ENCODE measurements around the gene PPEF2. TPM values are rescaled to one million over a fixed set of nuclear protein-coding genes. Genes with fewer than 3 reads are reported as not detected.
"Not testable (repeated sequence)": the region's sequence is repeated elsewhere in the genome, so short reads cannot be mapped to it uniquely, and the experiment has no call there.

The PPEF2 gene
- polyA plus RNA-seq, 1 experiment: not detected

- DNase-seq (ENCODE audit: low read depth): no peak
- Histone ChIP-seq H3K36me3 (ENCODE audit: control insufficient read depth, insufficient read depth, low read length) (no peaks in the 10 kb centered on the region), H3K27me3 (ENCODE audit: control insufficient read depth, insufficient read depth, low read length) (no peaks in the 10 kb centered on the region), H3K4me3 (ENCODE audit: low read depth, low read length) (peak overlapping the region; percentile 55)
- CTCF ChIA-PET: interaction anchor here (0.6 to 2.0 kb wide), 7 partner anchors 13 to 127 kb away, joined by 3 to 8 read pairs (median 3); partner anchors contain the start of gene SDAD1
- POLR2A ChIA-PET: interaction anchor here (0.6 kb wide), 1 partner anchor 34 kb away, joined by 12 read pairs; no protein-coding TSS in a partner anchor
- TF ChIP-seq, protein P1, sequence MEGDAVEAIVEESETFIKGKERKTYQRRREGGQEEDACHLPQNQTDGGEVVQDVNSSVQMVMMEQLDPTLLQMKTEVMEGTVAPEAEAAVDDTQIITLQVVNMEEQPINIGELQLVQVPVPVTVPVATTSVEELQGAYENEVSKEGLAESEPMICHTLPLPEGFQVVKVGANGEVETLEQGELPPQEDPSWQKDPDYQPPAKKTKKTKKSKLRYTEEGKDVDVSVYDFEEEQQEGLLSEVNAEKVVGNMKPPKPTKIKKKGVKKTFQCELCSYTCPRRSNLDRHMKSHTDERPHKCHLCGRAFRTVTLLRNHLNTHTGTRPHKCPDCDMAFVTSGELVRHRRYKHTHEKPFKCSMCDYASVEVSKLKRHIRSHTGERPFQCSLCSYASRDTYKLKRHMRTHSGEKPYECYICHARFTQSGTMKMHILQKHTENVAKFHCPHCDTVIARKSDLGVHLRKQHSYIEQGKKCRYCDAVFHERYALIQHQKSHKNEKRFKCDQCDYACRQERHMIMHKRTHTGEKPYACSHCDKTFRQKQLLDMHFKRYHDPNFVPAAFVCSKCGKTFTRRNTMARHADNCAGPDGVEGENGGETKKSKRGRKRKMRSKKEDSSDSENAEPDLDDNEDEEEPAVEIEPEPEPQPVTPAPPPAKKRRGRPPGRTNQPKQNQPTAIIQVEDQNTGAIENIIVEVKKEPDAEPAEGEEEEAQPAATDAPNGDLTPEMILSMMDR (IDR thresholded peaks at IDR 0.05; ENCODE audit: insufficient read depth, low read depth, low read length): no peak
Observed at GRCh38 chr4:75939890-75940691, 37.8 kb upstream of the PPEF2 start.

- Histone ChIP-seq H3K36me3 (ENCODE audit: control insufficient read depth, insufficient read depth, low read length) (no peaks in the 10 kb centered on the region), H3K27me3 (ENCODE audit: control insufficient read depth, insufficient read depth, low read length) (no peaks in the 10 kb centered on the region), H3K4me3 (ENCODE audit: low read depth, low read length) (no peak overlapping the region)
- CTCF ChIA-PET: no interaction called here
- DNase-seq (ENCODE audit: low read depth): no peak
- POLR2A ChIA-PET: no interaction called here
- TF ChIP-seq, protein P1 (IDR thresholded peaks at IDR 0.05; ENCODE audit: insufficient read depth, low read depth, low read length): no peak
Observed at GRCh38 chr4:75935628-75936027, 33.4 kb upstream of the PPEF2 start.

- ChIA-PET CTCF (interaction anchor here (0.9 to 2.3 kb wide), 3 partner anchors 12 to 51 kb away, joined by 3 to 9 read pairs (median 3); no protein-coding TSS in a partner anchor), POLR2A (no interaction called here)
- no peak for DNase-seq (ENCODE audit: low read depth)
- H3K4me3 ChIP-seq (ENCODE audit: low read depth, low read length): no peak overlapping the region
- H3K36me3 ChIP-seq (ENCODE audit: control insufficient read depth, insufficient read depth, low read length): no peaks in the 10 kb centered on the region
- H3K27me3 ChIP-seq (ENCODE audit: control insufficient read depth, insufficient read depth, low read length): no peaks in the 10 kb centered on the region
- TF ChIP-seq, protein P1 (IDR thresholded peaks at IDR 0.05; ENCODE audit: insufficient read depth, low read depth, low read length): no peak
Observed at GRCh38 chr4:75930152-75930551, 27.9 kb upstream of the PPEF2 start.

DNA sequence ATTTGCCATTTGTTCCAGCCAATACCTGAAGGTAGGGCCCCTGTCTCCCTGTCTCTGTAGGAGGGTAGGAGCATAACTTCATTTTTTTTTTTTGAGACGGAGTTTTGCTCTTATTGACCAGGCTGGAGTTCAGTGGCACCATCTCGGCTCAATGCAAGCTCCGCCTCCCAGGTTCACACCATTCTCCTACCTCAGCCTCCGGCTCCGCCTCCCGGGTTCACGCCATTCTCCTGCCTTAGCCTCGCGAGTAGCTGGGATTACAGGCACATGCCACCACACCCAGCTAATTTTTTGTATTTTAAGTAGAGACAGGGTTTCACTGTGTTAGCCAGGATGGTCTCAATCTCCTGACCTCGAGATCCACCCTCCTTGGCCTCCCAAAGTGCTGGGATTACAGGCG is 22.7 kb upstream of the PPEF2 start:
- H3K27me3 ChIP-seq (ENCODE audit: control insufficient read depth, insufficient read depth, low read length); DNase-seq (ENCODE audit: low read depth); H3K4me3 ChIP-seq (ENCODE audit: low read depth, low read length); H3K36me3 ChIP-seq (ENCODE audit: control insufficient read depth, insufficient read depth, low read length); POLR2A ChIA-PET: not testable (repeated sequence)
- CTCF ChIA-PET: interaction anchor here (0.6 to 2.1 kb wide), 5 partner anchors 9 to 29 kb away, joined by 3 to 6 read pairs (median 4); partner anchors contain the start of gene NAAA

DNA sequence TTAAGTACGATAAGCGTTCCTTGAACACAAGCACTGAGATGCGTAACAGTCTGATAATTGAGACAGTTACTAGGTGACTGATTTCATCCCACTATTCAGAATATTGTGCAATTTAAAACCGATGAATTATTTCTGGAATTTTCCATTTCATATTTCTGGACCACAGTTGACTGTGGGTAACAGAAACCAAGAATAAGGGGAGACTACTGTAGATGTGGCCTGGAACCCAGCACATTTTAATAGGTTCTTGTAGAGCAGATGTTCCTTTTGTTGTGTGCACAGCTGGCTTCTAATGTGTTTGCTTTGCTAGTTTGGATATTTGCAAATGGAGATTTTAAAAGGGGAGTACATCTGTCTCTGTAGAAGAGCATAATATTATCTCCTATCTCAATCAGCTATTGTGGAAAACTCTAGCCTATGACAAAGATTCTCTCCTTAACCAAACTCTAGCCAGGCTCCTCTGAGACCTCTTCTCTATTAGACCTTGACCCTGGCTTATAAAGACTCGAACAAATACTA is 22.1 kb upstream of the PPEF2 start:
- ChIA-PET POLR2A (no interaction called here), CTCF (interaction anchor here (1.1 to 2.1 kb wide), 2 partner anchors 9 to 16 kb away, joined by 4 to 6 read pairs; partner anchors contain the start of gene NAAA)
- no peak for DNase-seq (ENCODE audit: low read depth)
- TF ChIP-seq, protein P1 (IDR thresholded peaks at IDR 0.05; ENCODE audit: insufficient read depth, low read depth, low read length): no peak
- Histone ChIP-seq H3K27me3 (ENCODE audit: control insufficient read depth, insufficient read depth, low read length) (no peaks in the 10 kb centered on the region), H3K36me3 (ENCODE audit: control insufficient read depth, insufficient read depth, low read length) (0 out of 2 replicates have a peak, but pooled peaks cover 2% of the 10 kb centered on the region), H3K4me3 (ENCODE audit: low read depth, low read length) (no peak overlapping the region)
